NCI-H1436 treated with DMSO at 0.1 percent for 48 hours (cell line): ENCODE measurements around the gene FIBP.

Source experiments
- DNase-seq: peaks from one replicate; lab custom pipeline; 2025; lab: John Stamatoyannopoulos, UW

Gene FIBP

GRCh38 chr11:65888163-65888814, at the start of gene FIBP:
TSS of gene FIBP (minus strand) at chr11:65888471. CDS start at chr11:65888418, 53 bp downstream.
- peak; percentile 73 for DNase-seq

DNA sequence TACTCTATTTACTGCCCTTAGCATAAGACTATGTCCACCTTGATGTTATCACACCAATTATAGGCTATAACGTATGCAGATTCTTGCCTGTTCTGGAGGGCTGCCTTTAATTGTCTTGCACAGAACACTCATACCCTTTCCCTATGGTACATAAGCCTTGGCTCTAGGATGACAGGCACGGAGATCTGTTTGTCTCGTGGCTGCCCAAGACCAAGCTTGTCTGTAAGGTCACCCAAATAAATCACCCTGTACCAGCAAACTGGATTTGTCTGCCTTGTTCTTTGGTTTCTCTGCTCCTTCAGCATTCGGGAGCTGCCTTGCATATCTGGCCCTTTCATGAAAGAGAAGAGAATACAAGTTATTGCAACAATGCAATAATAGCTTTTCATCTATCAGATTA, 49.5 kb upstream of the FIBP start:
- DNase-seq: no peak

GRCh38 chr11:65934014-65934413, 45.7 kb upstream of the FIBP start:
- no peak for DNase-seq

GRCh38 chr11:65932558-65932919, 44.3 kb upstream of the FIBP start:
- no peak for DNase-seq

- DNase-seq: no peak
These were observed 43.7 kb upstream of the FIBP start for GRCh38 chr11:65931773-65932557.

GRCh38 chr11:65928667-65929066, 40.4 kb upstream of the FIBP start:
- DNase-seq: no peak

- no peak for DNase-seq
These were observed 39.7 kb upstream of the FIBP start for GRCh38 chr11:65927904-65928397.

- DNase-seq: no peak
These were observed 37.1 kb upstream of the FIBP start for GRCh38 chr11:65925397-65925796.

GRCh38 chr11:65922565-65922964, 34.3 kb upstream of the FIBP start:
- no peak for DNase-seq

DNA sequence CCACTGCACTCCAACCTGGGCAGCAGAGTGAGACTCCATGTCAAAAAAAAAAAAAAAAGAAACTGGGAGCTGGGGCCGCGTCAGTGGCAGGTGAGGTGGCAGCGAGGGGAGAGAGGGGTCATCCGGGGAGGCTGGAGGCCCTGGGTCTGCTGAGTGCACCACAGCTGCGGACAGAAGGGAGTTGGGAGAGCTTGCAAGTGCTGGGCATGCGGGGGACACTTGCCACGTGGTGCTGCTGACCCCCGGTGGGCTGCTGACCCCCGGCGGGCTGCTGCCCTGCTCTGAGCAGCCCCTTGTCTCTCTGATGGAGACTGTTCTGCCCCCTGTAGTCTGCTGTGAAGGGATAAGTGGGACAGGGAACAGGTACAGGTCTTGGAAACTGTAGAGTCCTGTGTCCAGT, 33.6 kb upstream of the FIBP start:
- no peak for DNase-seq

DNA sequence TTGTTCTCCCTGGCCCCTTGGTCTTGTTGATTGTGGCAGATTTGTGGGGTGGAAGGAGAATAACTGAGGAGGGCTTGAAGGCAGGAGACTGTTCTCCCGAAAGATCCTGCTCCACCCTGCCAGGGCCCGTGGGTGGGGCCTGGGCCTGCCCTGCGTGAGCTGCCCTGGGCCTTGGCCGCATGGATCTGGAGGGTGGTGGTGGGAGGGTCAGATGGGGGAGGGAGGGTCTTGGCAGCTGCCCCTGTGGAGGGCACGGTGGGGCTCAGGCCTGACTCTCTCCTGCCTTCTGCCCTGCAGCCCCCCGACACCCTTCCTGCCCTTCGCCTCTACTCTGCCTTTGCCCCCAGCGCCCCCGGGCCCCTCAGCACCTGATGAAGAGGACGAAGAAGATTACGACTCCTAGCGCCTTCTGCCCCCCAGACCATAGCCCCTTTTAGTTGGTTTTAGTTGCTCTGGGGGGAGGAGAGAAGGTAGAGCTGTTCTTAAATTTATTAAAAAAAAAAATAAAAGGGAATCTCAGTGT, 32.8 kb upstream of the FIBP start:
- no peak for DNase-seq

DNA sequence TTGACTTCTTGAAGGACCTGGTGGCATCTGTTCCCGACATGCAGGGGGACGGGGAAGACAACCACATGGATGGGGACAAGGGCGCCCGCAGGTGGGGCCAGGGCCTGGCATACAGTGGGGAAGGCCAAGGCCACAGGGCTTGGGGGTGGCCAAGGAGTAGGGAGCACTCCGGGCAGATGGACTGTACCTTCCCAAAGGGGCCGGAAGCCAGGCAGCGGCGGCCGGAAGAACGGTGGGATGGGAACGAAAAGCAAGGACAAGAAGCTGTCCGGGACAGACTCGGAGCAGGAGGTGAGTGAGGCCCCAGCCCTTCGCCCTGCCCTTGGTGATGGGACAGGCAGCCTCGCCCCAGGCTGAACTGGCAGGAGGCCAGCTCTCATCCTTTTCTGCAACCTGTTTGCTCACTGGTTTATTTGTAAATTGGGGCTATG, 32.1 kb upstream of the FIBP start:
- no peak for DNase-seq

GRCh38 chr11:65919573-65920371, 31.5 kb upstream of the FIBP start:
- no peak for DNase-seq

GRCh38 chr11:65919141-65919572, 30.9 kb upstream of the FIBP start, which contains the start of gene DRAP1:
TSS of gene DRAP1 (plus strand) at chr11:65919426. CDS start at chr11:65919502, 76 bp downstream.
- peak; percentile 93 for DNase-seq

DNA sequence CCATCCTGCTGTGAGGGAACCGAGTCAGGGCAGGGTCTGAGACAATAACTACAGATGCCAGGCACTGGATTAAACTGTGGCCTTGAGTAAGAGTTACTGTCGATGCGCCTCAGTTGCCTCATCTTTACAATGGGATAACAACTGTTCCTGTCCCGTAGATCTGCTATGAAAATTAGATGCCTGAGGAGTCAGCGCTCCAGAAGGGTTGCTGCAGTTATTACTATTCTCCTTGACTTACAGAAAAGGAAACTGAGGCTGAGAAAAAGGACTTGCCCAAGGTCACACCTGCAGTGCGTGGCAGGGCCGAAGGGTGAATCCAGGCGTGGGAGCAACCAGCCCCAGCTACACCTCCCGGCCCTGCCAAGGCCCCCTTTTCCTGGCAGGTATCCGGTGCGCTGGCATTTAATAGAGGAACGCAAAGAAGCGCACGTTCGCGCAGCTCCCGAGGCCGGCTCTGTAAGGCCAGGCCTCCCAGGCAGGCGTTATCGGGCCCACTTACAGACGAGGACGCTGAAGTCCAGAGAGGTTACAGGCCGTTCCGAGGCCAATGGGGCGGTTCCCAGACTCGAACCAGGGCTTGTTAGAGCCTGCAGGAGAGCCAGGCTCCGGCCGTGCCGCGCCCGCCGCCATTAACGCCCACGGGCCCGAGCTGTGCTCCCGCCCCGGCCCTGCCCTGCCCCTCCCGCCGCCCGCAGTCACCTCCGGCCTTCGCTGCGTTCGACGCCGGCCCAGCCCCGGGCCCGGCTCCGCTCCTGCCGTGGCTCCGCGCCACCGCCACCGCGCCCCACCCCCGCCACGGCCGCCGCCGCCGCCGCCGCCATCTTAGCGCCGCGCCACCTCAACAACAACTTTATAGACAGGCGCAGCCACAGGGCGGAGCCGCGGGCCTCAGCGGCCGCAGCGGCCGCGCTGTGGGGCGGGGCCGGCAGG, 30.2 kb upstream of the FIBP start, which contains the start of gene C11orf68:
C11orf68 (minus strand) TSS at position 852 of the 930 bp plus-strand sequence; CDS start at position 821, 31 bp downstream.
- no peak for DNase-seq

- DNase-seq: no peak
These were observed 29.4 kb upstream of the FIBP start for GRCh38 chr11:65917434-65918210.

GRCh38 chr11:65917077-65917433, 28.8 kb upstream of the FIBP start:
- no peak for DNase-seq

DNA sequence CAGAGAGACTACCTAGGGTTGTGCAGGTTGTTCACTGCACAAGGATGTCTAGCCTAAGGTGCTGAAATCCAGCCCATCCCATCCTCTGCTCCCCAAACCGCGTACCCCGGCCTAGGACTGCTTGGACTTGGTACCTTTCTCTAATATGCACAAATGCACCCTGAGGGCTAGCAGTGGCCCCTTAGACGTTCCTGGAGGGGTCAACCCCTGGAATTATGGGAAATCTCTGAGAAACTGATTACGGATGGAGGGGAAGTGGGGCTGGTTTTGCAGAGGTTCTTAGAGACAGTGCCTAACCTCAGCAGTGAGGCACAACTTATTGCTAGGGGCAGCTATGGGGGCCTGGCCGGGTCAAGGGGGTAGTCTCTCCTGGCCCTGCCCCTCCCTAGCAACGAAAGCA, 28.1 kb upstream of the FIBP start:
- no peak for DNase-seq

DNA sequence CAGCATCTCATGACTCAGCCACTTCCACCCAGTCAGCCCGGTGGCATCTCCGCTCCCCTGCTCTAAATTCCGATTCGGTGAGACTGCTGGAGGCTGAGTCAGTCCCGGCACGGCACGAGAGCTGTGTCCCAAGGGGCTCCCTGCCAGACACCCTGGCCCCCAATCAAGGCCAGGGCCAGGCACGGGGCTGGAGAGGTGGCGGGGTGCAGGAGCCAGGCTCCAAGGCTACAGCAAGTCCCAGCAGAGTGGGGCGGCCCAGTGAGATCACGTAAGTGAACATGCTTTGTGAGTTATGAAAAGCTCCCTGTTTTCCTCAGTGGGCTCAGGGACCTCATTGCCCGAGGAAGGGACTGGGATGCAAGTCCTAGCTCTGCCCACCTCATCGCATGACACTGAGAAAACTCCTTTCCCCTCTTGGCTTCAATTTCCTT, 27.6 kb upstream of the FIBP start:
- DNase-seq: no peak
